ENCODE results near the gene NOXO1. TPM values are rescaled to one million over a fixed set of nuclear protein-coding genes. Genes with fewer than 3 reads are reported as not detected.
A peak's percentile ranks its signal among the peaks of the same experiment; 100 is the strongest.

Gene NOXO1
- total and polyA plus RNA-seq, 10 of the 15 experiments (the other 5 are each of a cell fraction or from before 2014, with no cell fraction given): 0.09 to 0.76 (median 0.26) TPM; not detected in 4

- TF ChIP-seq MEF2A (IDR thresholded peaks at IDR 0.05; ENCODE audit: insufficient read depth, low read depth, low read length) (peak; percentile 64; the same call in 1 of the 2 replicates), SUPT20H (IDR thresholded peaks at IDR 0.05; ENCODE audit: borderline replicate concordance, control insufficient read depth, low read depth, low read length) (no peak), JUND (IDR thresholded peaks at IDR 0.05; ENCODE audit: low read depth, low read length) (0 out of 2 replicates have a peak, but pooled peaks have one; percentile 17), TBL1XR1 (IDR thresholded peaks at IDR 0.05; ENCODE audit: low read depth, low read length) (peak; percentile 85), IRF3 (IDR thresholded peaks at IDR 0.05) (no peak), ZNF24 (IDR thresholded peaks at IDR 0.05) (peak; percentile 39; the same call in 1 of the 2 replicates), TCF7 (IDR thresholded peaks at IDR 0.05; ENCODE audit: borderline replicate concordance) (no peak), EZH2 (IDR thresholded peaks at IDR 0.05; ENCODE audit: borderline replicate concordance, control insufficient read depth, low read depth, low read length) (no peak), CHD2 (IDR thresholded peaks at IDR 0.05; ENCODE audit: borderline replicate concordance, low read depth, low read length) (peak; percentile 93), BMI1 (IDR thresholded peaks at IDR 0.05; ENCODE audit: borderline replicate concordance) (no peak), POLR2A (IDR thresholded peaks at IDR 0.05; ENCODE audit: low read depth, low read length) (peak; percentile 97), PML (IDR thresholded peaks at IDR 0.05; ENCODE audit: low read length) (peak; percentile 89; the same call in 1 of the 2 replicates), NFYA (IDR thresholded peaks at IDR 0.05; ENCODE audit: borderline replicate concordance, low read depth, low read length) (no peak), ZNF384 (IDR thresholded peaks at IDR 0.05; ENCODE audit: borderline replicate concordance, low read depth, low read length) (no peak), ATF3 (IDR thresholded peaks at IDR 0.05; ENCODE audit: borderline replicate concordance, extremely low read depth, low read depth, low read length) (peak; percentile 99), HDAC2 (IDR thresholded peaks at IDR 0.05) (no peak), ZNF592 (IDR thresholded peaks at IDR 0.05) (peak; percentile 83; the same call in 1 of the 2 replicates), SREBF2 (IDR thresholded peaks at IDR 0.05; ENCODE audit: low read length) (peak; percentile 57), KDM1A (IDR thresholded peaks at IDR 0.05; ENCODE audit: borderline replicate concordance) (no peak), NFXL1 (IDR thresholded peaks at IDR 0.05; ENCODE audit: borderline replicate concordance) (no peak), NR2C1 (IDR thresholded peaks at IDR 0.05) (peak; percentile 87), SMARCA5 (IDR thresholded peaks at IDR 0.05) (no peak), MYC (IDR thresholded peaks at IDR 0.05; ENCODE audit: insufficient read depth, insufficient read length, insufficient replicate concordance, low read length, severe bottlenecking) (peak; percentile 65), MTA3 (IDR thresholded peaks at IDR 0.05; ENCODE audit: borderline replicate concordance, low read length) (no peak), BCL11A (IDR thresholded peaks at IDR 0.05; ENCODE audit: low read depth, low read length) (no peak), RB1 (IDR thresholded peaks at IDR 0.05; ENCODE audit: borderline replicate concordance) (peak; percentile 81; the same call in 1 of the 2 replicates)
These were observed 9.3 kb downstream of the NOXO1 start, which contains the start of gene TBL3 (continued) for GRCh38 chr16:1971796-1972489.

All from GM12878 (cell line).